GM23338 (cell line): Measurements from ENCODE around the gene CHST12. TPM values are rescaled to one million over a fixed set of nuclear protein-coding genes. Genes with fewer than 3 reads are reported as not detected.

Experiments
- ATAC-seq: fragments of 200-7000 bp; cut with Tn5 transposase; 3 replicates; pipeline ENCODE4 v1.9.1; 2020
- DNase-seq: peaks from one replicate; pipeline ENCODE4 v3.0.0-alpha.2; 2015; ENCODE audit warnings: low spot score
- H2AFZ ChIP-seq: fragments of 200-600 bp; sonication (generic); 2 replicates; pipeline ENCODE4 v1.8.0; 2016; ENCODE audit warnings: antibody characterized with exemption, mild to moderate bottlenecking, moderate library complexity
- H3F3A ChIP-seq: fragments of 200-600 bp; sonication (generic); replicated peaks from 2 replicates; pipeline ENCODE4 v1.8.0; 2017; ENCODE audit warnings: antibody characterized with exemption, mixed run types, low read depth
- H3K27ac ChIP-seq: fragments of 200-600 bp; sonication (generic); 2 replicates; pipeline ENCODE4 v1.6.1; 2016; ENCODE audit warnings: low read depth
- H3K27me3 ChIP-seq: fragments of 200-600 bp; sonication (generic); 2 replicates; pipeline ENCODE4 v1.8.0; 2016; ENCODE audit warnings: mild to moderate bottlenecking, mixed run types, moderate library complexity; ENCODE audit not compliant: insufficient read depth
- H3K36me3 ChIP-seq: fragments of 200-600 bp; sonication (generic); 2 replicates; pipeline ENCODE4 v1.8.0; 2016; ENCODE audit warnings: mild to moderate bottlenecking; ENCODE audit not compliant: insufficient read depth
- H3K4me1 ChIP-seq: fragments of 200-600 bp; sonication (generic); 2 replicates; pipeline ENCODE4 v1.8.0; 2016; ENCODE audit warnings: mild to moderate bottlenecking, moderate library complexity; ENCODE audit not compliant: insufficient read depth
- H3K4me2 ChIP-seq: fragments of 200-600 bp; sonication (generic); 2 replicates; pipeline ENCODE4 v1.7.1; 2017; ENCODE audit warnings: mixed run types
- H3K4me3 ChIP-seq: fragments of 200-600 bp; sonication (generic); 2 replicates; pipeline ENCODE4 v1.6.1; 2016; ENCODE audit warnings: mixed run types
- H3K79me2 ChIP-seq: fragments of 200-600 bp; sonication (generic); replicated peaks from 2 replicates; pipeline ENCODE4 v1.8.0; 2017; ENCODE audit warnings: mild to moderate bottlenecking; ENCODE audit not compliant: insufficient read depth
- H3K9me2 ChIP-seq: fragments of 200-600 bp; sonication (generic); 2 replicates; pipeline ENCODE4 v1.8.0; 2017; ENCODE audit not compliant: insufficient read depth
- H4K20me1 ChIP-seq: fragments of 200-600 bp; sonication (generic); replicated peaks from 2 replicates; pipeline ENCODE4 v1.8.0; 2017; ENCODE audit warnings: mild to moderate bottlenecking; ENCODE audit not compliant: insufficient read depth
- H3K27ac Mint-ChIP-seq: 2 replicates; pipeline ENCODE4 v1.8.0; 2020; ENCODE audit warnings: inconsistent platforms, mild to moderate bottlenecking, moderate library complexity, mixed read lengths
- H3K27me3 Mint-ChIP-seq: 3 replicates; pipeline ENCODE4 v1.8.0; 2022; ENCODE audit warnings: low read depth, mild to moderate bottlenecking, moderate library complexity, mixed read lengths, inconsistent platforms; ENCODE audit not compliant: insufficient read depth, poor library complexity
- H3K36me3 Mint-ChIP-seq: 3 replicates; pipeline ENCODE4 v1.8.0; 2021; ENCODE audit warnings: low read depth, mild to moderate bottlenecking, inconsistent platforms, moderate library complexity, mixed read lengths
- H3K4me1 Mint-ChIP-seq: 3 replicates; pipeline ENCODE4 v1.8.0; 2020; ENCODE audit warnings: mild to moderate bottlenecking, inconsistent platforms, mixed read lengths
- H3K4me3 Mint-ChIP-seq: 3 replicates; pipeline ENCODE4 v1.8.0; 2021; ENCODE audit warnings: moderate library complexity, mild to moderate bottlenecking, inconsistent platforms, mixed read lengths
- H3K9me3 Mint-ChIP-seq: 3 replicates; pipeline ENCODE4 v1.8.0; 2020; ENCODE audit warnings: moderate library complexity, mild to moderate bottlenecking, inconsistent platforms, mixed read lengths
- CREB1 ChIP-seq: fragments of 250-450 bp; sonication (Bioruptor Pico); IDR thresholded peaks from 2 replicates; pipeline ENCODE4 v1.5.0; 2020; ENCODE audit warnings: low read depth, mild to moderate bottlenecking, moderate library complexity
- EZH2 ChIP-seq: fragments of 200-600 bp; sonication (generic); IDR thresholded peaks from one replicate; pipeline ENCODE4 v1.8.0; 2017; ENCODE audit warnings: antibody characterized with exemption, mild to moderate bottlenecking, low read depth; ENCODE audit not compliant: unreplicated experiment
- EZH2phosphoT487 ChIP-seq: fragments of 200-600 bp; sonication (generic); IDR thresholded peaks from one replicate; pipeline ENCODE4 v1.8.1; 2018; ENCODE audit warnings: antibody characterized with exemption; ENCODE audit not compliant: unreplicated experiment
- JUNB ChIP-seq: IDR thresholded peaks from one replicate; pipeline ENCODE4 v1.6.1; 2016; ENCODE audit warnings: antibody characterized with exemption; ENCODE audit not compliant: unreplicated experiment
- NANOG ChIP-seq: IDR thresholded peaks from 2 replicates; pipeline ENCODE4 v1.6.1; 2016; ENCODE audit warnings: antibody characterized with exemption, borderline replicate concordance
- POLR2AphosphoS5 ChIP-seq: IDR thresholded peaks from 2 replicates; pipeline ENCODE4 v1.6.1; 2016; ENCODE audit warnings: antibody characterized with exemption, low read depth
- STAT1 ChIP-seq: IDR thresholded peaks from one replicate; pipeline ENCODE4 v1.6.1; 2016; ENCODE audit warnings: antibody characterized with exemption; ENCODE audit not compliant: unreplicated experiment
- ZNF114 ChIP-seq: fragments of 250-450 bp; sonication (Bioruptor Pico); IDR thresholded peaks from 2 replicates; pipeline ENCODE4 v1.5.0; 2020; ENCODE audit warnings: mild to moderate bottlenecking, moderate library complexity
- ZNF331 ChIP-seq: fragments of 250-450 bp; sonication (Bioruptor Pico); IDR thresholded peaks from 2 replicates; pipeline ENCODE4 v1.5.0; 2020; ENCODE audit warnings: low read depth, mild to moderate bottlenecking, moderate library complexity
- polyA plus RNA-seq: library from polyadenylated mRNA; unstranded; fragments of >200 nt; fragmentation: Nextera tagmentation; extraction: Ambion mirVana; gene quantifications from 2 replicates; pipeline ENCODE4 v1.2.1, GENCODE V29; 2016
- total RNA-seq: library from RNA; depleted of rRNA; stranded (reverse); fragments of >200 nt; shearing (Covaris generic); gene quantifications from 2 replicates; pipeline ENCODE4 v1.2.3, GENCODE V29; 2014
- TF ChIP-seq, protein P1 (sequence below): fragments of 250-450 bp; sonication (Bioruptor Pico); IDR thresholded peaks from 2 replicates; pipeline ENCODE4 v1.5.0; 2020; ENCODE audit warnings: mild to moderate bottlenecking, moderate library complexity
- TF ChIP-seq, protein P2 (sequence below), 2 experiments: fragments of 200-600 bp in 1 of 2; sonication (generic) in 1 of 2; conservative IDR thresholded peaks; 2 replicates each; pipeline versions ENCODE4 v1.5.1 to v1.6.1; 2016 to 2017; ENCODE audit warnings: antibody characterized with exemption in 2 of 2, low read depth in 2 of 2, mild to moderate bottlenecking in 2 of 2, moderate library complexity in 1 of 2
- TF ChIP-seq, protein P3 (sequence below): IDR thresholded peaks from 2 replicates; pipeline ENCODE4 v1.6.1; 2016; ENCODE audit warnings: antibody characterized with exemption
- TF ChIP-seq, protein P4 (sequence below): IDR thresholded peaks from one replicate; pipeline ENCODE4 v1.6.1; 2018; ENCODE audit warnings: antibody characterized with exemption; ENCODE audit not compliant: unreplicated experiment

The CHST12 gene
- total and polyA plus RNA-seq, 2 experiments from 2014 or later = 10.1 to 14.6 TPM

DNA sequence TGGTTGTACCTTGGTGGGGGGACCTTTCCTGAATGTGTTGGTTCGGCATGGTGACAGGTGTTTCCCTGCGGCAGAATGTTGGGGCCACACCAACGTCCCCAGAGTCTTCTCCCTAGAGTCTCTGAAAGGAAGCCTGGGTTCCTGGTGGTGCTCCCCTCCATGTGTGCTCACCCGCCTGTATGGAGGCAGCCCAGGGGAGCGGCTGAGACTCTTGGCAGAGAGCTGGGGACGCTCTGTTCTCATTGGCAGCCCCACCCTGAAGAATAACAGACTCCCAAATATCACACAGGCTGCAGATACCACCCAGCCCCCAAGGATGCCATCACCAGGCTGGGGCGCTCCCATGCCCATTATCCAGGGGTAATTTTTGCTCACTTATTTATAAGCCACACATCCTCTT is 34.8 kb downstream of the CHST12 start:
- H3K27me3 ChIP-seq = no peaks in the 10 kb centered on the region
- Mint-ChIP-seq H3K9me3 (no peaks in the 10 kb centered on the region), H3K4me3 (no peak overlapping the region), H3K4me1 (peaks cover 6% of the 10 kb centered on the region; the same call in 1 of the 3 replicates), H3K36me3 (peaks cover 9% of the 10 kb centered on the region), H3K27ac (no peak overlapping the region), H3K27me3 (peaks cover 4% of the 10 kb centered on the region)
- no peak for DNase-seq
- no peaks in the 10 kb centered on the region for H3K79me2 ChIP-seq
- H3K27ac ChIP-seq = no peak overlapping the region
- no peaks in the 10 kb centered on the region for H3K36me3 ChIP-seq
- no peaks in the 10 kb centered on the region for H3K9me2 ChIP-seq
- H3K4me2 ChIP-seq = no peak overlapping the region
- no peaks in the 10 kb centered on the region for H3K4me1 ChIP-seq
- no peak overlapping the region for H3K4me3 ChIP-seq
- no peaks in the 10 kb centered on the region for H3F3A ChIP-seq
- ATAC-seq = no peak
- TF ChIP-seq CREB1 (CRISPR knock-in tag) (no peak), STAT1 (no peak), EZH2 (no peak), JUNB (no peak), EZH2phosphoT487 (no peak), ZNF114 (CRISPR knock-in tag) (no peak), NANOG (no peak), POLR2AphosphoS5 (no peak), ZNF331 (CRISPR knock-in tag) (no peak)
- TF ChIP-seq, protein P1, sequence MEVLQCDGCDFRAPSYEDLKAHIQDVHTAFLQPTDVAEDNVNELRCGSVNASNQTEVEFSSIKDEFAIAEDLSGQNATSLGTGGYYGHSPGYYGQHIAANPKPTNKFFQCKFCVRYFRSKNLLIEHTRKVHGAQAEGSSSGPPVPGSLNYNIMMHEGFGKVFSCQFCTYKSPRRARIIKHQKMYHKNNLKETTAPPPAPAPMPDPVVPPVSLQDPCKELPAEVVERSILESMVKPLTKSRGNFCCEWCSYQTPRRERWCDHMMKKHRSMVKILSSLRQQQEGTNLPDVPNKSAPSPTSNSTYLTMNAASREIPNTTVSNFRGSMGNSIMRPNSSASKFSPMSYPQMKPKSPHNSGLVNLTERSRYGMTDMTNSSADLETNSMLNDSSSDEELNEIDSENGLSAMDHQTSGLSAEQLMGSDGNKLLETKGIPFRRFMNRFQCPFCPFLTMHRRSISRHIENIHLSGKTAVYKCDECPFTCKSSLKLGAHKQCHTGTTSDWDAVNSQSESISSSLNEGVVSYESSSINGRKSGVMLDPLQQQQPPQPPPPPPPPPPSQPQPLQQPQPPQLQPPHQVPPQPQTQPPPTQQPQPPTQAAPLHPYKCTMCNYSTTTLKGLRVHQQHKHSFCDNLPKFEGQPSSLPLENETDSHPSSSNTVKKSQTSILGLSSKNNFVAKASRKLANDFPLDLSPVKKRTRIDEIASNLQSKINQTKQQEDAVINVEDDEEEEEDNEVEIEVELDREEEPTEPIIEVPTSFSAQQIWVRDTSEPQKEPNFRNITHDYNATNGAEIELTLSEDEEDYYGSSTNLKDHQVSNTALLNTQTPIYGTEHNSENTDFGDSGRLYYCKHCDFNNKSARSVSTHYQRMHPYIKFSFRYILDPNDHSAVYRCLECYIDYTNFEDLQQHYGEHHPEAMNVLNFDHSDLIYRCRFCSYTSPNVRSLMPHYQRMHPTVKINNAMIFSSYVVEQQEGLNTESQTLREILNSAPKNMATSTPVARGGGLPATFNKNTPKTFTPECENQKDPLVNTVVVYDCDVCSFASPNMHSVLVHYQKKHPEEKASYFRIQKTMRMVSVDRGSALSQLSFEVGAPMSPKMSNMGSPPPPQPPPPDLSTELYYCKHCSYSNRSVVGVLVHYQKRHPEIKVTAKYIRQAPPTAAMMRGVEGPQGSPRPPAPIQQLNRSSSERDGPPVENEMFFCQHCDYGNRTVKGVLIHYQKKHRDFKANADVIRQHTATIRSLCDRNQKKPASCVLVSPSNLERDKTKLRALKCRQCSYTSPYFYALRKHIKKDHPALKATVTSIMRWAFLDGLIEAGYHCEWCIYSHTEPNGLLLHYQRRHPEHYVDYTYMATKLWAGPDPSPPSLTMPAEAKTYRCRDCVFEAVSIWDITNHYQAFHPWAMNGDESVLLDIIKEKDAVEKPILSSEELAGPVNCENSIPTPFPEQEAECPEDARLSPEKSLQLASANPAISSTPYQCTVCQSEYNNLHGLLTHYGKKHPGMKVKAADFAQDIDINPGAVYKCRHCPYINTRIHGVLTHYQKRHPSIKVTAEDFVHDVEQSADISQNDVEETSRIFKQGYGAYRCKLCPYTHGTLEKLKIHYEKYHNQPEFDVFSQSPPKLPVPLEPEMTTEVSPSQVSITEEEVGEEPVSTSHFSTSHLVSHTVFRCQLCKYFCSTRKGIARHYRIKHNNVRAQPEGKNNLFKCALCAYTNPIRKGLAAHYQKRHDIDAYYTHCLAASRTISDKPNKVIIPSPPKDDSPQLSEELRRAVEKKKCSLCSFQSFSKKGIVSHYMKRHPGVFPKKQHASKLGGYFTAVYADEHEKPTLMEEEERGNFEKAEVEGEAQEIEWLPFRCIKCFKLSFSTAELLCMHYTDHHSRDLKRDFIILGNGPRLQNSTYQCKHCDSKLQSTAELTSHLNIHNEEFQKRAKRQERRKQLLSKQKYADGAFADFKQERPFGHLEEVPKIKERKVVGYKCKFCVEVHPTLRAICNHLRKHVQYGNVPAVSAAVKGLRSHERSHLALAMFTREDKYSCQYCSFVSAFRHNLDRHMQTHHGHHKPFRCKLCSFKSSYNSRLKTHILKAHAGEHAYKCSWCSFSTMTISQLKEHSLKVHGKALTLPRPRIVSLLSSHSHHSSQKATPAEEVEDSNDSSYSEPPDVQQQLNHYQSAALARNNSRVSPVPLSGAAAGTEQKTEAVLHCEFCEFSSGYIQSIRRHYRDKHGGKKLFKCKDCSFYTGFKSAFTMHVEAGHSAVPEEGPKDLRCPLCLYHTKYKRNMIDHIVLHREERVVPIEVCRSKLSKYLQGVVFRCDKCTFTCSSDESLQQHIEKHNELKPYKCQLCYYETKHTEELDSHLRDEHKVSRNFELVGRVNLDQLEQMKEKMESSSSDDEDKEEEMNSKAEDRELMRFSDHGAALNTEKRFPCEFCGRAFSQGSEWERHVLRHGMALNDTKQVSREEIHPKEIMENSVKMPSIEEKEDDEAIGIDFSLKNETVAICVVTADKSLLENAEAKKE (CRISPR knock-in tag) = no peak
- TF ChIP-seq, protein P2, sequence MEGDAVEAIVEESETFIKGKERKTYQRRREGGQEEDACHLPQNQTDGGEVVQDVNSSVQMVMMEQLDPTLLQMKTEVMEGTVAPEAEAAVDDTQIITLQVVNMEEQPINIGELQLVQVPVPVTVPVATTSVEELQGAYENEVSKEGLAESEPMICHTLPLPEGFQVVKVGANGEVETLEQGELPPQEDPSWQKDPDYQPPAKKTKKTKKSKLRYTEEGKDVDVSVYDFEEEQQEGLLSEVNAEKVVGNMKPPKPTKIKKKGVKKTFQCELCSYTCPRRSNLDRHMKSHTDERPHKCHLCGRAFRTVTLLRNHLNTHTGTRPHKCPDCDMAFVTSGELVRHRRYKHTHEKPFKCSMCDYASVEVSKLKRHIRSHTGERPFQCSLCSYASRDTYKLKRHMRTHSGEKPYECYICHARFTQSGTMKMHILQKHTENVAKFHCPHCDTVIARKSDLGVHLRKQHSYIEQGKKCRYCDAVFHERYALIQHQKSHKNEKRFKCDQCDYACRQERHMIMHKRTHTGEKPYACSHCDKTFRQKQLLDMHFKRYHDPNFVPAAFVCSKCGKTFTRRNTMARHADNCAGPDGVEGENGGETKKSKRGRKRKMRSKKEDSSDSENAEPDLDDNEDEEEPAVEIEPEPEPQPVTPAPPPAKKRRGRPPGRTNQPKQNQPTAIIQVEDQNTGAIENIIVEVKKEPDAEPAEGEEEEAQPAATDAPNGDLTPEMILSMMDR (conservative IDR thresholded peaks at IDR 0.05; ENCODE audit: low read depth in 2 of 2) = no peak
- TF ChIP-seq, protein P3, sequence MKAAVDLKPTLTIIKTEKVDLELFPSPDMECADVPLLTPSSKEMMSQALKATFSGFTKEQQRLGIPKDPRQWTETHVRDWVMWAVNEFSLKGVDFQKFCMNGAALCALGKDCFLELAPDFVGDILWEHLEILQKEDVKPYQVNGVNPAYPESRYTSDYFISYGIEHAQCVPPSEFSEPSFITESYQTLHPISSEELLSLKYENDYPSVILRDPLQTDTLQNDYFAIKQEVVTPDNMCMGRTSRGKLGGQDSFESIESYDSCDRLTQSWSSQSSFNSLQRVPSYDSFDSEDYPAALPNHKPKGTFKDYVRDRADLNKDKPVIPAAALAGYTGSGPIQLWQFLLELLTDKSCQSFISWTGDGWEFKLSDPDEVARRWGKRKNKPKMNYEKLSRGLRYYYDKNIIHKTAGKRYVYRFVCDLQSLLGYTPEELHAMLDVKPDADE = no peak
- TF ChIP-seq, protein P4, sequence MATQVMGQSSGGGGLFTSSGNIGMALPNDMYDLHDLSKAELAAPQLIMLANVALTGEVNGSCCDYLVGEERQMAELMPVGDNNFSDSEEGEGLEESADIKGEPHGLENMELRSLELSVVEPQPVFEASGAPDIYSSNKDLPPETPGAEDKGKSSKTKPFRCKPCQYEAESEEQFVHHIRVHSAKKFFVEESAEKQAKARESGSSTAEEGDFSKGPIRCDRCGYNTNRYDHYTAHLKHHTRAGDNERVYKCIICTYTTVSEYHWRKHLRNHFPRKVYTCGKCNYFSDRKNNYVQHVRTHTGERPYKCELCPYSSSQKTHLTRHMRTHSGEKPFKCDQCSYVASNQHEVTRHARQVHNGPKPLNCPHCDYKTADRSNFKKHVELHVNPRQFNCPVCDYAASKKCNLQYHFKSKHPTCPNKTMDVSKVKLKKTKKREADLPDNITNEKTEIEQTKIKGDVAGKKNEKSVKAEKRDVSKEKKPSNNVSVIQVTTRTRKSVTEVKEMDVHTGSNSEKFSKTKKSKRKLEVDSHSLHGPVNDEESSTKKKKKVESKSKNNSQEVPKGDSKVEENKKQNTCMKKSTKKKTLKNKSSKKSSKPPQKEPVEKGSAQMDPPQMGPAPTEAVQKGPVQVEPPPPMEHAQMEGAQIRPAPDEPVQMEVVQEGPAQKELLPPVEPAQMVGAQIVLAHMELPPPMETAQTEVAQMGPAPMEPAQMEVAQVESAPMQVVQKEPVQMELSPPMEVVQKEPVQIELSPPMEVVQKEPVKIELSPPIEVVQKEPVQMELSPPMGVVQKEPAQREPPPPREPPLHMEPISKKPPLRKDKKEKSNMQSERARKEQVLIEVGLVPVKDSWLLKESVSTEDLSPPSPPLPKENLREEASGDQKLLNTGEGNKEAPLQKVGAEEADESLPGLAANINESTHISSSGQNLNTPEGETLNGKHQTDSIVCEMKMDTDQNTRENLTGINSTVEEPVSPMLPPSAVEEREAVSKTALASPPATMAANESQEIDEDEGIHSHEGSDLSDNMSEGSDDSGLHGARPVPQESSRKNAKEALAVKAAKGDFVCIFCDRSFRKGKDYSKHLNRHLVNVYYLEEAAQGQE = no peak
- H4K20me1 ChIP-seq = no peaks in the 10 kb centered on the region; the same call in 1 of the 2 replicates
- no peak overlapping the region for H2AFZ ChIP-seq
